SK-N-SH (cell line): ENCODE data around the gene GPR132. TPM values are rescaled to one million over a fixed set of nuclear protein-coding genes. Genes with fewer than 3 reads are reported as not detected.

Experiments used
- polyA plus RNA-seq, 3 experiments: library from polyadenylated mRNA; depleted of rRNA; stranded (reverse); fragments of >200 nt; gene quantifications; 2 replicates each; pipeline ENCODE4 v1.2.3, GENCODE V29; 2012
- small RNA-seq, 7 experiments: library from RNA; depleted of rRNA; stranded (forward); fragments of <200 nt; gene quantifications; one replicate each; pipeline ENCODE3, GENCODE V24; 2012

GPR132 gene
- polyA plus RNA-seq, 1 of the 3 experiments (the other 2 are of a cell fraction): not detected

Small RNA genes lying within 50 kb of the gene (small RNA-seq; reads per million reads assigned to genes)
- 0 reads per million in 7 experiments for gene AL512356.2

Other genes with a start within 250 kb of the GPR132 start
- 7.7 and 11.0 TPM in 2 replicates for gene CEP170B, start 200.2 kb downstream of the GPR132 start, polyA plus RNA-seq (2012; rRNA removed)
- gene PLD4, start 140.6 kb downstream of the GPR132 start, polyA plus RNA-seq (2012; rRNA removed): 0.02 TPM in 2 replicates
- gene AHNAK2, start 87.1 kb downstream of the GPR132 start, polyA plus RNA-seq (2012; rRNA removed): 33.5 and 36.6 TPM in 2 replicates
- 18.5 and 21.4 TPM in 2 replicates for gene CLBA1, start 79.6 kb downstream of the GPR132 start, polyA plus RNA-seq (2012; rRNA removed)
- 23.7 and 26.8 TPM in 2 replicates for gene CDCA4, start 44.3 kb downstream of the GPR132 start, polyA plus RNA-seq (2012; rRNA removed)
- gene JAG2, start 103.3 kb upstream of the GPR132 start, polyA plus RNA-seq (2012; rRNA removed): 1.7 TPM in 2 replicates
- gene NUDT14, start 115.9 kb upstream of the GPR132 start, polyA plus RNA-seq (2012; rRNA removed): 15.8 and 18.4 TPM in 2 replicates
- 20.9 and 21.0 TPM in 2 replicates for gene BTBD6, start 183.1 kb upstream of the GPR132 start, polyA plus RNA-seq (2012; rRNA removed)
- 10.2 and 15.7 TPM in 2 replicates for gene BRF1, start 235.6 kb upstream of the GPR132 start, polyA plus RNA-seq (2012; rRNA removed)
- gene PACS2, start 249.3 kb upstream of the GPR132 start, polyA plus RNA-seq (2012; rRNA removed): 27.4 and 42.7 TPM in 2 replicates